ENCODE data around the gene DISP2.

The DISP2 gene

GRCh38 chr15:40345225-40345866 lies 12.7 kb upstream of the DISP2 start:
- DNase-seq = no peak

- DNase-seq = no peak
Measured at GRCh38 chr15:40345867-40346578, 12.0 kb upstream of the DISP2 start.

- DNase-seq = no peak
Measured at GRCh38 chr15:40346579-40347558, 11.2 kb upstream of the DISP2 start.

- DNase-seq = no peak
Measured at GRCh38 chr15:40347559-40348473, 10.2 kb upstream of the DISP2 start.

- DNase-seq = no peak
Measured at GRCh38 chr15:40348474-40348870, 9.5 kb upstream of the DISP2 start.

- DNase-seq = no peak
Measured at GRCh38 chr15:40349163-40349562, 8.9 kb upstream of the DISP2 start.

GRCh38 chr15:40352281-40352901 lies 5.6 kb upstream of the DISP2 start:
- no peak for DNase-seq

- no peak for DNase-seq
Measured at GRCh38 chr15:40353697-40354096, 4.3 kb upstream of the DISP2 start.

GRCh38 chr15:40354408-40355171 lies 3.4 kb upstream of the DISP2 start:
- no peak for DNase-seq

- no peak for DNase-seq
Measured at GRCh38 chr15:40355976-40356585, 1.9 kb upstream of the DISP2 start.

GRCh38 chr15:40357246-40357645 lies 773 bp upstream of the DISP2 start:
- DNase-seq = no peak

- DNase-seq = peak; percentile 29
Measured at GRCh38 chr15:40358471-40359353, 693 bp downstream of the DISP2 start.

GRCh38 chr15:40360015-40360414 lies 2.0 kb downstream of the DISP2 start:
- no peak for DNase-seq

GRCh38 chr15:40361640-40362039 lies 3.6 kb downstream of the DISP2 start:
- DNase-seq = no peak

- no peak for DNase-seq
Measured at GRCh38 chr15:40363611-40364010, 5.6 kb downstream of the DISP2 start.

- no peak for DNase-seq
Measured at GRCh38 chr15:40364251-40364650, 6.2 kb downstream of the DISP2 start.

- no peak for DNase-seq
Measured at GRCh38 chr15:40365016-40365415, 7.0 kb downstream of the DISP2 start.

- no peak for DNase-seq
Measured at GRCh38 chr15:40365624-40366456, 7.8 kb downstream of the DISP2 start.
